T-helper 1 cell treated with Interleukin-12 subunit alpha and Interleukin-12 subunit beta and Interleukin-4 antibody, amounts not matched to agents 30 μg/mL and 1 μg/mL, for 36 hours (primary cell): ENCODE data around the gene OXNAD1.

Experiments used
- H3K27ac Mint-ChIP-seq: one replicate; pipeline ENCODE4 v1.8.0; 2021; ENCODE audit warnings: mild to moderate bottlenecking, mixed read lengths
- H3K27me3 Mint-ChIP-seq: one replicate; pipeline ENCODE4 v1.8.0; 2021; ENCODE audit warnings: low read depth, mixed read lengths
- H3K36me3 Mint-ChIP-seq: one replicate; pipeline ENCODE4 v1.8.0; 2021; ENCODE audit warnings: low read depth, mixed read lengths
- H3K4me1 Mint-ChIP-seq: one replicate; pipeline ENCODE4 v1.8.0; 2021; ENCODE audit warnings: low read depth, mixed read lengths
- H3K4me3 Mint-ChIP-seq: one replicate; pipeline ENCODE4 v1.8.0; 2021; ENCODE audit warnings: mild to moderate bottlenecking, moderate library complexity, mixed read lengths
- H3K9me3 Mint-ChIP-seq: one replicate; pipeline ENCODE4 v1.8.0; 2021; ENCODE audit warnings: mixed read lengths

OXNAD1 gene

GRCh38 chr3:16253601-16254000, 11.4 kb upstream of the OXNAD1 start:
- peaks cover 3% of the 10 kb centered on the region for H3K36me3 Mint-ChIP-seq
- no peak overlapping the region for H3K4me3 Mint-ChIP-seq
- H3K4me1 Mint-ChIP-seq: peaks cover 20% of the 10 kb centered on the region

GRCh38 chr3:16254916-16255315, 10.1 kb upstream of the OXNAD1 start:
- Mint-ChIP-seq H3K9me3 (no peaks in the 10 kb centered on the region), H3K4me1 (peaks cover 23% of the 10 kb centered on the region), H3K27ac (peak overlapping the region; percentile 10), H3K36me3 (peaks cover 7% of the 10 kb centered on the region), H3K4me3 (peak overlapping the region; percentile 60), H3K27me3 (no peaks in the 10 kb centered on the region)

More at GRCh38 chr3:16253601-16254000, 11.4 kb upstream of the OXNAD1 start:
- Mint-ChIP-seq H3K27me3 (no peaks in the 10 kb centered on the region), H3K9me3 (no peaks in the 10 kb centered on the region), H3K27ac (no peak overlapping the region)

DNA sequence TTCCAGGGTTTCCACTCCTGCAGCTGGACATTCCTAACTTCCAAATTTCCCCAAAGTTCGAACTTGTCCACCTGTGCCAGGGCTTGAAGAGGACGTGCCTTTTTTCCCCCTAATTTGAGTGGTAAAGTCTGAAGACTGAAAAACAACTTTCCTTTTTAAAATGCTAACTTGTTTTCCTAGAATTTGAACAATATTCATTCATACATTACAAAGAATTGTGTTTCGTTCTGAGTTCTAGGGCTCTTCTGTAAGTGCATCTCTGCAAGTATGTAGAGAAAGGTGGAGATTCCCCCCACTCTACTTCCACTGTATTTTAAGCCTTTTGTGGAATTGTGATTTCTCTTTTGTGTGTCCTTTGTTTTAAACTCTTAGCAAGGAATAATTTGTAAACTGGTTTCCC, 9.7 kb upstream of the OXNAD1 start:
- no peaks in the 10 kb centered on the region for H3K9me3 Mint-ChIP-seq
- H3K36me3 Mint-ChIP-seq: peaks cover 9% of the 10 kb centered on the region
- H3K4me3 Mint-ChIP-seq: peak overlapping the region; percentile 60
- peaks cover 23% of the 10 kb centered on the region for H3K4me1 Mint-ChIP-seq
- peak overlapping the region; percentile 10 for H3K27ac Mint-ChIP-seq
- H3K27me3 Mint-ChIP-seq: no peaks in the 10 kb centered on the region

GRCh38 chr3:16255726-16256125, 9.3 kb upstream of the OXNAD1 start:
- Mint-ChIP-seq H3K36me3 (peaks cover 9% of the 10 kb centered on the region), H3K4me3 (no peak overlapping the region), H3K27me3 (no peaks in the 10 kb centered on the region), H3K9me3 (no peaks in the 10 kb centered on the region), H3K27ac (no peak overlapping the region), H3K4me1 (peaks cover 23% of the 10 kb centered on the region)

GRCh38 chr3:16257309-16257708, 7.7 kb upstream of the OXNAD1 start:
- H3K27ac Mint-ChIP-seq: no peak overlapping the region
- H3K27me3 Mint-ChIP-seq: no peaks in the 10 kb centered on the region
- no peaks in the 10 kb centered on the region for H3K9me3 Mint-ChIP-seq
- no peak overlapping the region for H3K4me3 Mint-ChIP-seq
- H3K36me3 Mint-ChIP-seq: peaks cover 10% of the 10 kb centered on the region
- H3K4me1 Mint-ChIP-seq: peaks cover 23% of the 10 kb centered on the region

- Mint-ChIP-seq H3K4me3 (no peak overlapping the region), H3K27ac (no peak overlapping the region), H3K36me3 (peaks cover 10% of the 10 kb centered on the region), H3K4me1 (peaks cover 20% of the 10 kb centered on the region), H3K27me3 (no peaks in the 10 kb centered on the region), H3K9me3 (no peaks in the 10 kb centered on the region)
Measured at GRCh38 chr3:16258177-16258576, 6.8 kb upstream of the OXNAD1 start.

DNA sequence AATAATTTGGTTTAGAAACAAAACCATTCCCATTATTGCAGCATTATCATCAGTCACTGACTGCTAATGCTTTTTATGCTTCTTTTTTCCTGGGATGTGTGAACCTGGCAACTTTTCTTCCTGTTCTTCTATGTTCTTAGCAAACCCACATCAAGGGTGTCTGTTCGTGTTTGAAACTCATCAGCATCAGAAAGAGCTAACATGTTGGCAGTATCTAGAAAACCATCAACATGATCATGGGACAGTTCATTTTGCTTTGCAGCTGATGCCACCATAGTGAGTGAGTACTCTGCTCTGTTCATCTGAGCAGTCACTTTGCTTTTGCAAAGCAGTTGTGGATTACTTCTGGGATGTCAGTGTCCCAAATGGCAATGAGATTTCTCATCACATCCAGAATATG, 6.1 kb upstream of the OXNAD1 start:
- no peak overlapping the region for H3K4me3 Mint-ChIP-seq
- H3K27ac Mint-ChIP-seq: no peak overlapping the region
- H3K27me3 Mint-ChIP-seq: no peaks in the 10 kb centered on the region
- H3K36me3 Mint-ChIP-seq: peaks cover 10% of the 10 kb centered on the region
- H3K4me1 Mint-ChIP-seq: peaks cover 19% of the 10 kb centered on the region
- H3K9me3 Mint-ChIP-seq: no peaks in the 10 kb centered on the region

DNA sequence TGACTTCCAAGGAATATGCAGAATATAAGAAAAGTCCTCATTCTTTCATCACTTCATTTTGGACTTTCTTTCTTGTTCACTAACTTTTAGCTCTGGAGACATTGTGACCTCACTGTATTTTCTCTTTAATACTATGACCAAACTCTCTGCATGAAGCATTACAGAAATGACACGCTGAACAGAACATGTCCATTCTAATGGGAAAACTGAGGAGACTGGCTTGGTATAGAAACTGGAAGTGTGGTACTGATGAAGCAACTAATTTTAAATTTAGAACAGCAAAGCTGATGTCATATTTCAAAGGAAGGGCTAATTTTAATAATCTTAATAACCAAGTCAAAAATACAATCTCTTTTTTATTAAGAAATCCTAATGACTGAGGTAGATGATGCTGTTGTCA, 5.0 kb upstream of the OXNAD1 start:
- Mint-ChIP-seq H3K4me1 (peaks cover 15% of the 10 kb centered on the region), H3K9me3 (no peaks in the 10 kb centered on the region), H3K36me3 (peaks cover 10% of the 10 kb centered on the region), H3K27me3 (no peaks in the 10 kb centered on the region), H3K27ac (no peak overlapping the region), H3K4me3 (no peak overlapping the region)

DNA sequence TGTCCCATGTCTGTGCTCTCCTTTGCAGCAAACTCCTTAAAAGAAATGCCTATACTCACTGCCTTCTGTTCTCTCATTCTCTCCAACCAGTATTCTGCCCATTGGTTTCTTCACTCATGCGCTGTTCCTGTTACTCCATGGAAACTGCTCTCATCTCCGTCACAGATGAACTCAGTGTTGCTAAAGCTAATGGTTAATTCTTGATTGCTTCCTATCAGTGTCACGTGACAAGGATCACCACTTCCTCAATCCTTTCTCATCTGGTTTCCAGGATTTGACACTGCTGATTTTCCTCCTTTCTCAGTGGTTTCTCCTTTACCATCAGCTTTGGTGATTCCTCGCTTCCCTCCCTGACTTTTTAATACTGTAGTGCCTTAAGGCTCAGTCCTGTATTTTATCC, 2.8 kb upstream of the OXNAD1 start:
- peaks cover 19% of the 10 kb centered on the region for H3K4me1 Mint-ChIP-seq
- H3K36me3 Mint-ChIP-seq: peaks cover 7% of the 10 kb centered on the region
- H3K27me3 Mint-ChIP-seq: no peaks in the 10 kb centered on the region
- H3K9me3 Mint-ChIP-seq: no peaks in the 10 kb centered on the region
- H3K4me3 Mint-ChIP-seq: no peak overlapping the region
- H3K27ac Mint-ChIP-seq: no peak overlapping the region

GRCh38 chr3:16264174-16264707, 771 bp upstream of the OXNAD1 start:
- Mint-ChIP-seq H3K36me3 (peaks cover 7% of the 10 kb centered on the region), H3K4me3 (peak overlapping the region; percentile 99), H3K27me3 (no peaks in the 10 kb centered on the region), H3K4me1 (peaks cover 30% of the 10 kb centered on the region), H3K27ac (peak overlapping the region; percentile 100), H3K9me3 (no peaks in the 10 kb centered on the region)

- peak overlapping the region; percentile 100 for H3K27ac Mint-ChIP-seq
- peak overlapping the region; percentile 99 for H3K4me3 Mint-ChIP-seq
- no peaks in the 10 kb centered on the region for H3K9me3 Mint-ChIP-seq
- no peaks in the 10 kb centered on the region for H3K27me3 Mint-ChIP-seq
- H3K36me3 Mint-ChIP-seq: peaks cover 6% of the 10 kb centered on the region
- H3K4me1 Mint-ChIP-seq: peaks cover 30% of the 10 kb centered on the region
Measured at GRCh38 chr3:16265455-16265786, 409 bp downstream of the OXNAD1 start.

- Mint-ChIP-seq H3K27ac (peak overlapping the region; percentile 16), H3K4me3 (no peak overlapping the region), H3K27me3 (no peaks in the 10 kb centered on the region), H3K9me3 (no peaks in the 10 kb centered on the region), H3K36me3 (peaks cover 11% of the 10 kb centered on the region), H3K4me1 (peaks cover 30% of the 10 kb centered on the region)
Measured at GRCh38 chr3:16266714-16267113, 1.7 kb downstream of the OXNAD1 start.

- Mint-ChIP-seq H3K27ac (no peak overlapping the region), H3K27me3 (no peaks in the 10 kb centered on the region), H3K36me3 (peaks cover 18% of the 10 kb centered on the region), H3K4me3 (no peak overlapping the region), H3K4me1 (peaks cover 20% of the 10 kb centered on the region), H3K9me3 (no peaks in the 10 kb centered on the region)
Measured at GRCh38 chr3:16270855-16271254, 5.8 kb downstream of the OXNAD1 start.

DNA sequence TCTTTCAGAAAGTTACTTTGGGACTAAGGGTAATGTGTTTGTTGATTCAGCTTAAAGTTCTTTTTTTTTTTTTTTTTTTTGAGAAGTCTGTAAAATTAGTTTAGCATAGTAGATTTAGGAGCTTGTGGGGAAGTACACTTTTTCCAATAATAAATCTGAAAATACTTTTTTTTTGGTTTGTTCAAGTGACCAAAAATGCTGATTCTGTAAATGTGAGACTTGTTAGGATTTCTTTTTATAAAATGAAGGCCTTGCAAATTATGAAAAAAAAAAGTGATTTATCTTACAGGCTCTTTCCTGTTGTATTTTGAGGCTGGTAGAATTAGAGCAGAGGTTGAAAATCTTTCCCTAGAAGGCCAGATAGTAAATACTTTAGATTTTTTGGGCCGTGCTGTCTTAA, 7.6 kb downstream of the OXNAD1 start:
- Mint-ChIP-seq H3K4me1 (peaks cover 10% of the 10 kb centered on the region), H3K27me3 (no peaks in the 10 kb centered on the region), H3K27ac (no peak overlapping the region), H3K4me3 (no peak overlapping the region), H3K9me3 (no peaks in the 10 kb centered on the region), H3K36me3 (peaks cover 18% of the 10 kb centered on the region)

DNA sequence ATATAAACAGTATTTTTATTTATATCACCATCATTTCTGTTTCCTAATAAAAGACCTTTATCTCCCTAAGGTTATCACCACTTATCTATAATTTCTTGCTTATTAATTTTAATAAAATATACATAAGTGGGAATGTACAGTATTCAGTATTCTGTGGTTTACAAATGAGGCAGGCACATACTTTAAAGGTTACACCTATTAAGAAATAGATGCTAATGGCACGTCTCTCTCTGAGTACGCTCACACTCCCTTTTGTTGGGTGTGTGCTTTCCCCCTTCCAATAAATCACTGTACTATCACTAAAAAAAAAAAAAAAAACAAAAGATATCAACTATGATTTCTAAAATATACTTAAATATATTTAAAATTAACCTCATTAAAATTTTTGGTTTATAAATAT, 8.9 kb downstream of the OXNAD1 start:
- no peaks in the 10 kb centered on the region for H3K9me3 Mint-ChIP-seq
- no peak overlapping the region for H3K4me3 Mint-ChIP-seq
- H3K27ac Mint-ChIP-seq: no peak overlapping the region
- peaks cover 19% of the 10 kb centered on the region for H3K36me3 Mint-ChIP-seq
- H3K27me3 Mint-ChIP-seq: no peaks in the 10 kb centered on the region
- peaks cover 2% of the 10 kb centered on the region for H3K4me1 Mint-ChIP-seq

GRCh38 chr3:16277471-16277870, 12.5 kb downstream of the OXNAD1 start:
- Mint-ChIP-seq H3K27ac (no peak overlapping the region), H3K4me1 (no peaks in the 10 kb centered on the region), H3K36me3 (peaks cover 9% of the 10 kb centered on the region), H3K4me3 (no peak overlapping the region), H3K9me3 (no peaks in the 10 kb centered on the region), H3K27me3 (no peaks in the 10 kb centered on the region)
